ENCODE results near the gene KDM4C.

KDM4C gene

DNA sequence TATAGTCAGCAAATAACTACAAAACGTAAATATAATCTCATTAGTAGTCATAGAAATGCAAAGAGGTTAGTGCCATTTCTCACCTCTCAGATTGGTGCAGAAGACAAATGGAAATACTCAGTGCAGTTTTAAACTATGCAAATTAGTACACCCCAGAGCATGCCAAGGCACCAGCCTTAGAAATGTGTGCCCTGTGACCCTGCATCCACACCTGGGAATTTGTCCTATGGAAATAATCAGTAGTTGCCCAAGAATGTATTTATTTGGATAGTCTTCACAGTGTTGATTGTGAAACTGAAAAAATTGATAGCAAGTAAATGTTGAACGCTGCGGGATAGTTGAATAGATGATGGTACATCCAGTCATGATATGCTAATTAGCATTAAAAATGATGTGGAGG lies 152.7 kb downstream of the KDM4C start:
- H3K4me1 ChIP-seq = peaks cover 10% of the 10 kb centered on the region
- DNase-seq = no peak
- no peaks in the 10 kb centered on the region for H3K9me3 ChIP-seq
- no peaks in the 10 kb centered on the region for H3K36me3 ChIP-seq
- no peaks in the 10 kb centered on the region for H3K27me3 ChIP-seq
- H3K4me3 ChIP-seq (ENCODE audit: low read depth, low read length) = no peak overlapping the region
- TF ChIP-seq, protein P1, sequence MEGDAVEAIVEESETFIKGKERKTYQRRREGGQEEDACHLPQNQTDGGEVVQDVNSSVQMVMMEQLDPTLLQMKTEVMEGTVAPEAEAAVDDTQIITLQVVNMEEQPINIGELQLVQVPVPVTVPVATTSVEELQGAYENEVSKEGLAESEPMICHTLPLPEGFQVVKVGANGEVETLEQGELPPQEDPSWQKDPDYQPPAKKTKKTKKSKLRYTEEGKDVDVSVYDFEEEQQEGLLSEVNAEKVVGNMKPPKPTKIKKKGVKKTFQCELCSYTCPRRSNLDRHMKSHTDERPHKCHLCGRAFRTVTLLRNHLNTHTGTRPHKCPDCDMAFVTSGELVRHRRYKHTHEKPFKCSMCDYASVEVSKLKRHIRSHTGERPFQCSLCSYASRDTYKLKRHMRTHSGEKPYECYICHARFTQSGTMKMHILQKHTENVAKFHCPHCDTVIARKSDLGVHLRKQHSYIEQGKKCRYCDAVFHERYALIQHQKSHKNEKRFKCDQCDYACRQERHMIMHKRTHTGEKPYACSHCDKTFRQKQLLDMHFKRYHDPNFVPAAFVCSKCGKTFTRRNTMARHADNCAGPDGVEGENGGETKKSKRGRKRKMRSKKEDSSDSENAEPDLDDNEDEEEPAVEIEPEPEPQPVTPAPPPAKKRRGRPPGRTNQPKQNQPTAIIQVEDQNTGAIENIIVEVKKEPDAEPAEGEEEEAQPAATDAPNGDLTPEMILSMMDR (IDR thresholded peaks at IDR 0.05; ENCODE audit: low read depth, low read length) = no peak

- no peak overlapping the region for H3K4me3 ChIP-seq (ENCODE audit: low read depth, low read length)
- TF ChIP-seq, protein P1 (IDR thresholded peaks at IDR 0.05; ENCODE audit: low read depth, low read length) = no peak
- no peak for DNase-seq
- no peaks in the 10 kb centered on the region for H3K27me3 ChIP-seq
- H3K4me1 ChIP-seq = peaks cover 10% of the 10 kb centered on the region
- no peaks in the 10 kb centered on the region for H3K36me3 ChIP-seq
- H3K9me3 ChIP-seq = no peaks in the 10 kb centered on the region
These were observed 154.3 kb downstream of the KDM4C start for GRCh38 chr9:6911901-6912638.

DNA sequence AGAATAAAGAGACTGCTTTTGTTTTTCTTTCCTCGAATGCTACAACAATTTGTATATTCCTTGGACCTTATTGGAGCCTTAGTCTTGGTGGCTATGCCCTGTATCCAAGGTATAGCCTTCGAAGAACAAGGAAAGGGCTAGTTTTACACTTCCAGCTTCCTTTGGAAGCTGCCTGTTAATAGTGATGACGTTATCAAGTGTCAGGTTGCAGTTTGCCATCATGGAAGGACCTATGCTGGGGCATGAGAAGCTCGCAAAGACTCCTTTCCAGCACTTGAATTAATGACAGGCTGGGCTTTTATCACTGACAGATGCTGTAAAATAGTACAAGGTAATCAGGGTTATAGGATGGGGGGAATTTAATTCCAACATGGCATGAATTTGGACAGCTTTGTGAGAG lies 157.9 kb downstream of the KDM4C start:
- no peak for DNase-seq
- peaks cover 10% of the 10 kb centered on the region for H3K4me1 ChIP-seq
- no peaks in the 10 kb centered on the region for H3K9me3 ChIP-seq
- H3K4me3 ChIP-seq (ENCODE audit: low read depth, low read length) = no peak overlapping the region
- TF ChIP-seq, protein P1 (IDR thresholded peaks at IDR 0.05; ENCODE audit: low read depth, low read length) = no peak
- no peaks in the 10 kb centered on the region for H3K36me3 ChIP-seq
- no peaks in the 10 kb centered on the region for H3K27me3 ChIP-seq

DNA sequence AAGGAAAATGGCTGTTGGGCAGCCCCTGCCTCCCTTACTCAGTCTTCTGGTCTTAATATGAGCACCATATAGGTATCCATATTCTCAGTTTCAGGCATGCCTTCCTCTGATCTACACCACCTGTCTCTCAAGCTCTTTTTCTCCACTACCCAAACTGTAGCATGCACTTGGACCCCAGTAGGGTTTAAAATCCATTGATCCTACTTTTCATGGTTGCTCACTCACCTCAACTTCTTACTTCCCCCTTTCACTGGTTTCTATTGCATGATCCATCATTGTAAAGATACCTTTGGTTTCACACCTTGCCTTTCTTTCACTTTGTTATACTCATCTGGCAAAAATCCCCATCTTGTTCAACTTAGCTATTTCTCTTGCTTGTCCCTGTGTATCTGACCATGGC lies 159.4 kb downstream of the KDM4C start:
- TF ChIP-seq, protein P1 (IDR thresholded peaks at IDR 0.05; ENCODE audit: low read depth, low read length) = no peak
- no peak for DNase-seq
- Histone ChIP-seq H3K27me3 (no peaks in the 10 kb centered on the region), H3K9me3 (no peaks in the 10 kb centered on the region), H3K4me1 (peaks cover 11% of the 10 kb centered on the region), H3K4me3 (ENCODE audit: low read depth, low read length) (no peak overlapping the region), H3K36me3 (no peaks in the 10 kb centered on the region)

- no peaks in the 10 kb centered on the region for H3K36me3 ChIP-seq
- TF ChIP-seq, protein P1 (IDR thresholded peaks at IDR 0.05; ENCODE audit: low read depth, low read length) = no peak
- no peaks in the 10 kb centered on the region for H3K9me3 ChIP-seq
- H3K4me1 ChIP-seq = peaks cover 35% of the 10 kb centered on the region
- H3K27me3 ChIP-seq = no peaks in the 10 kb centered on the region
- no peak for DNase-seq
- no peak overlapping the region for H3K4me3 ChIP-seq (ENCODE audit: low read depth, low read length)
These were observed 162.3 kb downstream of the KDM4C start for GRCh38 chr9:6920041-6920440.

DNA sequence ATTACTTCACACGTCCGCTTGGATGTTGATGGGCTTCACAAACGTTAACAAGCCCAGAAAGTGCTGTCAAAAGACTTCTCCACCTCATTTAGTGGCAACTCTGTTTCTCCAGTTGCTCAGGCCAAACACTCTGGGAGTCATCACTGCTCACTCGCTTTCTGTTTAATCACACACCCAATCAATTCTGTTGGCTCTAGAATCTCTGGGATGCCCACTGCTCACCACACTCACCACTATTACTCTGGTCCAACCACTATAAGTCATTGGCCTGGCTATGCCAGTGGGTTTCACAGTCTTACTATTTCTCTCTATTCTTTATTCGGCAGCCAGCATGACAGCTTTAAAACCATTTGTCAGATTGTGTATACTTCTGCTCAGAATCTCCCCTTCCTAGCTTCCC lies 163.5 kb downstream of the KDM4C start:
- Histone ChIP-seq H3K4me1 (peaks cover 43% of the 10 kb centered on the region), H3K36me3 (no peaks in the 10 kb centered on the region), H3K9me3 (no peaks in the 10 kb centered on the region), H3K4me3 (ENCODE audit: low read depth, low read length) (no peak overlapping the region), H3K27me3 (no peaks in the 10 kb centered on the region)
- no peak for DNase-seq
- TF ChIP-seq, protein P1 (IDR thresholded peaks at IDR 0.05; ENCODE audit: low read depth, low read length) = no peak

All from BE2C (cell line).